ENCODE data around the gene TMEM31.

TMEM31 gene

DNA sequence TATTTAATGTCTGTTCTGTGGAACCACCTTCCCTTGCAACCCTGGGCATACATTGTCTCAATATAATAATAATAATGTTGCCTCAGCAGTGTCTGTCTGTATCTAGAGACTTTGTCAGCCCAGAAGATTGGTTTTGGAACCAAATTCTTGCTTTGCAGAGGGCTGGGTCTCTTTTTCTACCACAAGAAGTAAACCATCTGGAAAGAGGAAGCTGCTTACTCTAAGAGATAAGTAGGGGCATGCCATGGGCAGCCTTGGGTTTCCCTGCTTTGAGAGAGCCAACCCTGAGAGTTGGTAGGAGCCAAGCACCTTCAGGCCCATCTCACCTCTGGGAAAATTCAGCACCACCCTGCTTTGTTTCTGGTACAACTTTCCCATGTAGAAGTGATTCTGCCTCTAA, 27.0 kb downstream of the TMEM31 start:
- TF ChIP-seq GATA3 (IDR thresholded peaks at IDR 0.05; ENCODE audit: low read depth, low read length), result no peak
- TF ChIP-seq GATA2 (IDR thresholded peaks at IDR 0.05; ENCODE audit: low read depth, low read length), result no peak

DNA sequence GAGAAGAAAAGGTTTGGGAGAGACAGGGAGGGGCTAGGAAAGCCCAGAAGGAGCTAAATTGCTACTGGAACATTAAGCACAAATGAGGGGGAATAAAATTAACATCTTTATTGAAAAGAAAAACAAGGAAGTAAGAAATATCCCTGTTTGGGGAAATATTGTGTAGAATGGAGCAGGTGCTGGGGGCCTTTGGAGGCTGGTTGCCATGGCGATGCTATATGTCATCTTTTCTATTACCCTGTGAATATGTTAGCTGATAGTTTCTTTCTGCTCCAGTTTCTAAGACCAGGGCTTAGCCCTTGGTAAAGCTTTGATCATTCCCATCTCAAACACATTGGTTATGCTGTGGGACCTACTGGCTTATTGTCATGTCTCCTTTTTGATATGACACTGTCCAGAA, 28.7 kb downstream of the TMEM31 start:
- TF ChIP-seq GATA2 (IDR thresholded peaks at IDR 0.05; ENCODE audit: low read depth, low read length) (no peak), GATA3 (IDR thresholded peaks at IDR 0.05; ENCODE audit: low read depth, low read length) (no peak)

DNA sequence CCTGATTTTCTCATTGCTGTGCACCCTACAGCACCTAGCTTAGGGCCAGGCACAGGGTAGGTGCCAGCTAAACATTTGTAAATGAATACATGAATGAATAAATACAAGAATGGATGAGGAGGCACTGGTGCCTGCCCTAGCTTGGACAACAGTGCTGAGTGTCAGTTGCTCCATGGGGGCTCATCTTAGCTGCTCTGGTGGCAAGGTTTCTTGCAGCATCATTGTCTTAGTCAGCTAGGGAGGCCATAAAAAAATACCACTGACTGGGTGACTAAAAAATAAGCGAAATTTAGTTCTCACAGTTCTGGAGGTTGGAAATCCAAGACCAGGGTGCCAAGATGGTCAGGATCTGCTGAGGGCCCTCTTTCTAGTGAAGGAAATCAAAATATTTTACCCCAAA, 31.2 kb downstream of the TMEM31 start:
- TF ChIP-seq GATA3 (IDR thresholded peaks at IDR 0.05; ENCODE audit: low read depth, low read length) (no peak), GATA2 (IDR thresholded peaks at IDR 0.05; ENCODE audit: low read depth, low read length) (no peak)

DNA sequence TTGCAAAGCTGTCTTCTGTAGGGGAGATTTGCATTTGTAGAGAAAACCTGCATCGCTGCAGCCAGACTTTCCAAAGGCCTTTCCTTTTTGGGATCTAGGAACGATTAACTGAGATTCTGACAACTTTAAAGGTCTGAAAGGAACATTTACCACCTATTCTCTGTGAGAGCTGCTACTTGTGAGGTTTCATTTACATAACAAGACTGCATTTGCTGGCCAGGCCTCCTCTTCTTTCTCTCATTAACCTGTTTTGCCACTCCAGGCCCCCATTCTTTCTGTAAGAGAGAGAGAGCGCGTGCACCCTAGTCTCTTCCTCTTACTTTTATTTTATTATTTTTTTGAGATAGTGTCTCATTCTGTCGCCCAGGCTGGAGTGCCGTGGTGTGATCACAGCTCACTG, 31.6 kb downstream of the TMEM31 start:
- TF ChIP-seq GATA3 (IDR thresholded peaks at IDR 0.05; ENCODE audit: low read depth, low read length) (no peak), GATA2 (IDR thresholded peaks at IDR 0.05; ENCODE audit: low read depth, low read length) (no peak)

DNA sequence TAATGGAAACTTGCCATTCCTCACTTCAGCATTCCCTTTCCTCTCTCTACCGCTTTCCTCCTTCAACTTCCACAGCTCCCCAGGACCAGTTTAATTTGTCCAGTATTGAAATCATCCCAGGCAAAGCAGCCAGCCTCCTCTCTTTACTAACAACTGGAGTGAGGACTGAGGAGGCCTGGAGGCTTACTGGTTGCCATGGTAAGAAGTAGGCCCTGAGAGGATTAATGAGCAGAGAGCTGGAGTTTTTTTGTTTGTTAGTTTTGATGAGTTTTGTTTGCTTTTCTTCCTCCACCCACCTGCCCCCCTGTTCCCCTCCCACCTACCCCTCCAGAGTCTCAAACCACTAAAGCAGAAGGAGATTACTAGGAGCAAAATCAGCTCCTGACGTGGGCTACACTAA, 36.5 kb downstream of the TMEM31 start:
- TF ChIP-seq GATA2 (IDR thresholded peaks at IDR 0.05; ENCODE audit: low read depth, low read length) (no peak), GATA3 (IDR thresholded peaks at IDR 0.05; ENCODE audit: low read depth, low read length) (no peak)

DNA sequence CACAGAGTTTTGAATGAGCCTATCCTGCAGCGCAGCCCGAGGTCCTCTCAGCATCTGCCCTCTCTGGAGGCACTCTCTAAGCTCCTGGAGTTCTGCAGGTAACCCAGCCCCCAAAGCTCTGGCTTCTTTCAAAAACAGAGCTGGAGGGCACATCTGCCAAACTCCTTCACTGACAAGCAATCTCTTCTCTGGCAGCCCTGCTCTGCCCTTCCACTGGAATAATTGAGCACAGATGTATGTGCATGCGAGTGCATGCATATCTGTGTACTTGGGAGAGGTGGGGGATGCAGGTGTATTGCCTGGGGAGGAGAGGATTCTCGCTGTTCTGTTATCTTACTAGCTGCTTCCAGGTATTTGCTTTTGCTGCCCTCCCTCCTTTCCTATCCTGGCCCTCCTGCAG, 43.7 kb downstream of the TMEM31 start:
- peak; percentile 50; the same call in 1 of the 2 replicates for TF ChIP-seq GATA2 (IDR thresholded peaks at IDR 0.05; ENCODE audit: low read depth, low read length)
- TF ChIP-seq GATA3 (IDR thresholded peaks at IDR 0.05; ENCODE audit: low read depth, low read length), result no peak

DNA sequence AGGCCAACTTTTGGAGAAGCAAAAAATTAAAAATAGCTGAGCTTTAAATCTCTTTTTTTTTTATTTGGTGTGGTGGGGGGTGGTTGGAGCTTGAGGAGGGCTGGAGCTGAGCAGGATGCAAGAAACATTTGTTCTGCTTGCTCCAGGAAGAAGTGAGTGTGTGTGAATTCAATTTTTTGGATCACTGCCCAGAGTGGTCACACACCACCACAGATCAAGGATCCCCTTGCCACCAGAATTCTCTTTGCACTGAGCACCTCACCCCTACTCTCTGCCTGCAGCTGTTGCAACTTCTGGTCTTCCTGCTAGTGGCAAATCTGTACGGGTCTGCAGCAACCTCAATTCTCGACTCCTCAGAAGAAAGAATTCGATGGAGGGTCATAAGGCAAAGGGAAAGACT, 46.0 kb downstream of the TMEM31 start:
- no peak for TF ChIP-seq GATA3 (IDR thresholded peaks at IDR 0.05; ENCODE audit: low read depth, low read length)
- no peak for TF ChIP-seq GATA2 (IDR thresholded peaks at IDR 0.05; ENCODE audit: low read depth, low read length)

DNA sequence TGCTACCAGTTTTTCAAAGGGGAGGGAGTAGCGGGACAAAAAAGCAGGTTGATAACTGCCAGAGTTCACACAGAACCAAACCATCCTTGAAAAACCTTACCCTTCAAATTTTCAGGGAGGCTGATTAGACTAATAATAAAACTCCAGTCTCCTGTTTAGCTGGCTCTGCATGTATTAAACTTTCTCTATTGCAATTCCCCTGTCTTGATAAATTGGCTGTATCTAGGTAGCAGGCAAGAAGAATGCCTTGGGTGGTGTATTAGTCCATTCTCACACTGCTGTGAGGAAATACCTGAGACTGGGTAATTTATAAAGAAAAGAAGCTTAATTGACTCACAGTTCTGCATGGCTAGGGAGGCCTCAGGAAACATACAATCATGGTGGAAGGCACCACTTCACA, 47.8 kb downstream of the TMEM31 start:
- TF ChIP-seq GATA3 (IDR thresholded peaks at IDR 0.05; ENCODE audit: low read depth, low read length), result no peak
